Progenitor cell of endocrine pancreas (in vitro differentiated cells): ENCODE results near the gene NAB1. TPM values are rescaled to one million over a fixed set of nuclear protein-coding genes. Genes with fewer than 3 reads are reported as not detected.

Source experiments
- DNase-seq: peaks from one replicate; pipeline ENCODE4 v3.0.0; 2021; ENCODE audit warnings: low spot score; ENCODE audit not compliant: unreplicated experiment
- H3K27ac Mint-ChIP-seq: 2 replicates; pipeline ENCODE4 v1.8.0; 2021; ENCODE audit warnings: mild to moderate bottlenecking, moderate library complexity, mixed read lengths
- H3K27me3 Mint-ChIP-seq: 2 replicates; pipeline ENCODE4 v1.8.0; 2021; ENCODE audit warnings: mixed read lengths
- H3K36me3 Mint-ChIP-seq: 2 replicates; pipeline ENCODE4 v1.8.0; 2022; ENCODE audit warnings: mixed read lengths; ENCODE audit not compliant: insufficient read depth
- H3K4me1 Mint-ChIP-seq: 2 replicates; pipeline ENCODE4 v1.8.0; 2021; ENCODE audit warnings: low read depth, mixed read lengths
- H3K4me3 Mint-ChIP-seq: 2 replicates; pipeline ENCODE4 v1.8.0; 2021; ENCODE audit warnings: low read depth, mild to moderate bottlenecking, moderate library complexity, mixed read lengths
- H3K9me3 Mint-ChIP-seq: 2 replicates; pipeline ENCODE4 v1.8.0; 2021; ENCODE audit warnings: low read depth, mixed read lengths
- CTCF ChIP-seq: fragments of 200-600 bp; sonication (generic); IDR thresholded peaks from one replicate; pipeline ENCODE4 v1.5.0; 2021; ENCODE audit warnings: antibody characterized with exemption, mild to moderate bottlenecking; ENCODE audit not compliant: unreplicated experiment
- total RNA-seq: library from RNA; stranded (reverse); gene quantifications from 2 replicates; pipeline ENCODE4 v1.2.1, GENCODE V29; 2021

NAB1 gene
- total RNA-seq, 1 donor from 2014 or later = 64.1 TPM

- Mint-ChIP-seq H3K4me3 (no peak overlapping the region), H3K27me3 (no peaks in the 10 kb centered on the region), H3K9me3 (peaks cover 5% of the 10 kb centered on the region), H3K36me3 (no peaks in the 10 kb centered on the region), H3K27ac (no peak overlapping the region), H3K4me1 (peaks cover 8% of the 10 kb centered on the region)
- no peak for TF ChIP-seq CTCF
- no peak for DNase-seq
These were observed 30.9 kb upstream of the NAB1 start for GRCh38 chr2:190618030-190618429.

- no peak overlapping the region for H3K4me3 Mint-ChIP-seq
- no peak for DNase-seq
- H3K4me1 Mint-ChIP-seq = peaks cover 5% of the 10 kb centered on the region
- H3K27me3 Mint-ChIP-seq = peaks cover 8% of the 10 kb centered on the region
- peaks cover 3% of the 10 kb centered on the region for H3K9me3 Mint-ChIP-seq
- H3K27ac Mint-ChIP-seq = no peak overlapping the region
- TF ChIP-seq CTCF = no peak
- no peaks in the 10 kb centered on the region for H3K36me3 Mint-ChIP-seq
These were observed 23.2 kb upstream of the NAB1 start for GRCh38 chr2:190625691-190626090.

GRCh38 chr2:190626641-190627210, 22.2 kb upstream of the NAB1 start:
- Mint-ChIP-seq H3K27ac (no peak overlapping the region), H3K9me3 (peaks cover 3% of the 10 kb centered on the region), H3K27me3 (peaks cover 8% of the 10 kb centered on the region), H3K36me3 (no peaks in the 10 kb centered on the region), H3K4me1 (peaks cover 5% of the 10 kb centered on the region), H3K4me3 (no peak overlapping the region)
- no peak for TF ChIP-seq CTCF
- no peak for DNase-seq

GRCh38 chr2:190627448-190628412, 21.2 kb upstream of the NAB1 start:
- Mint-ChIP-seq H3K4me3 (peak overlapping the region; percentile 20), H3K27ac (no peak overlapping the region), H3K9me3 (peaks cover 3% of the 10 kb centered on the region), H3K36me3 (no peaks in the 10 kb centered on the region), H3K27me3 (peaks cover 8% of the 10 kb centered on the region), H3K4me1 (peaks cover 5% of the 10 kb centered on the region)
- DNase-seq = no peak
- no peak for TF ChIP-seq CTCF

GRCh38 chr2:190628591-190629319, 20.1 kb upstream of the NAB1 start:
- H3K36me3 Mint-ChIP-seq = no peaks in the 10 kb centered on the region
- peaks cover 3% of the 10 kb centered on the region for H3K9me3 Mint-ChIP-seq
- peaks cover 7% of the 10 kb centered on the region for H3K4me1 Mint-ChIP-seq
- peak overlapping the region; percentile 17 for H3K27ac Mint-ChIP-seq
- no peak for DNase-seq
- no peak for TF ChIP-seq CTCF
- H3K27me3 Mint-ChIP-seq = peaks cover 8% of the 10 kb centered on the region
- no peak overlapping the region for H3K4me3 Mint-ChIP-seq
